Omental fat pad (tissue), 4 donors: ENCODE measurements around the gene SPDYE4. TPM values are rescaled to one million over a fixed set of nuclear protein-coding genes. Genes with fewer than 3 reads are reported as not detected.

Experiments used
- ATAC-seq: fragments of 150-250 bp; one replicate; pipeline ENCODE4 v1.9.1; 2016; ENCODE audit warnings: mild to moderate bottlenecking, moderate library complexity; ENCODE audit not compliant: low FRiP score
- DNase-seq: peaks from one replicate; pipeline ENCODE4 v3.0.0-alpha.2; 2019; ENCODE audit warnings: low spot score
- CTCF ChIP-seq, 3 donors: fragments of 450-650 bp; IDR thresholded peaks; one replicate each; pipeline ENCODE4 v1.5.1; 2016 to 2017; ENCODE audit warnings: antibody characterized with exemption in 3 of 3, mild to moderate bottlenecking in 3 of 3, moderate library complexity in 2 of 3
- total RNA-seq, 4 donors: library from RNA; depleted of rRNA; stranded (reverse); fragments of >200 nt; gene quantifications; one replicate each; pipeline ENCODE4 v1.1.0, GENCODE V29; 2016

The SPDYE4 gene
- total RNA-seq, 4 donors from 2014 or later = not detected

GRCh38 chr17:8706431-8706830 lies 51.9 kb downstream of the SPDYE4 start:
- DNase-seq (no peak), ATAC-seq (no peak)
- TF ChIP-seq CTCF (IDR thresholded peaks at IDR 0.05) = no peak

GRCh38 chr17:8705427-8705826 lies 52.9 kb downstream of the SPDYE4 start:
- DNase-seq = no peak
- no peak for TF ChIP-seq CTCF (IDR thresholded peaks at IDR 0.05)
- ATAC-seq = no peak

- no peak for DNase-seq
- TF ChIP-seq CTCF (IDR thresholded peaks at IDR 0.05) = no peak
- no peak for ATAC-seq
Observed at GRCh38 chr17:8703001-8703400, 55.3 kb downstream of the SPDYE4 start.

GRCh38 chr17:8701754-8702153 lies 56.6 kb downstream of the SPDYE4 start:
- TF ChIP-seq CTCF (IDR thresholded peaks at IDR 0.05) = no peak
- ATAC-seq = no peak
- DNase-seq = no peak

GRCh38 chr17:8701221-8701620 lies 57.1 kb downstream of the SPDYE4 start:
- DNase-seq (no peak), ATAC-seq (no peak)
- no peak for TF ChIP-seq CTCF (IDR thresholded peaks at IDR 0.05)

Other genes with a start within 250 kb of the SPDYE4 start
- gene MYH10, start 127.8 kb downstream of the SPDYE4 start, total RNA-seq = 10 to 100 TPM; 41.1 to 99.3 (median 51.8) TPM
- gene CCDC42, start 13.7 kb downstream of the SPDYE4 start, total RNA-seq = not detected
- under 1 TPM in 2 of 4 donors, not detected in 2; 0.24 to 0.25 TPM for gene MFSD6L, start 40.8 kb upstream of the SPDYE4 start, total RNA-seq
- gene PIK3R6, start 109.1 kb upstream of the SPDYE4 start, total RNA-seq = 1 to 10 TPM in 2 of 4 donors, under 1 TPM in 2; 0.56 to 3.5 (median 1.5) TPM
- gene PIK3R5, start 207.2 kb upstream of the SPDYE4 start, total RNA-seq = 10 to 100 TPM; 18.9 to 60.2 (median 37.8) TPM